MCF 10A (cell line): ENCODE data around the gene IL10RA. TPM values are rescaled to one million over a fixed set of nuclear protein-coding genes. Genes with fewer than 3 reads are reported as not detected.

Experiments used
- BruUV-seq: library from RNA; stranded (reverse); fragments of 400-500 nt; replicated peaks from 2 replicates; lab custom pipeline; 2021; lab: Mats Ljungman, UMichigan
- CTCF ChIA-PET: fragments of 300-600 bp; sonication (Branson Sonifier 250); formaldehyde crosslinking; extraction: SDS; loops from one replicate; lab custom pipeline; 2021; ENCODE audit warnings: antibody characterized with exemption, inconsistent platforms; lab: Yijun Ruan, JAX
- POLR2A ChIA-PET: fragments of 300-600, 350-650 bp; sonication (Branson Sonifier 250); formaldehyde crosslinking; extraction: SDS; loops from one replicate; lab custom pipeline; 2020; ENCODE audit warnings: antibody characterized with exemption, inconsistent platforms; lab: Yijun Ruan, JAX
- DNase-seq: peaks from one replicate; pipeline ENCODE4 v3.0.0-alpha.2; 2018; ENCODE audit not compliant: unreplicated experiment
- H3K27ac Mint-ChIP-seq: one replicate; pipeline ENCODE4 v1.8.0; 2022; ENCODE audit warnings: mild to moderate bottlenecking, low read depth, mixed read lengths; ENCODE audit not compliant: unreplicated experiment
- H3K27me3 Mint-ChIP-seq: one replicate; pipeline ENCODE4 v1.8.0; 2022; ENCODE audit warnings: mixed read lengths; ENCODE audit not compliant: insufficient read depth, unreplicated experiment
- H3K36me3 Mint-ChIP-seq: one replicate; pipeline ENCODE4 v1.8.0; 2022; ENCODE audit warnings: mild to moderate bottlenecking, moderate library complexity, mixed read lengths; ENCODE audit not compliant: insufficient read depth, unreplicated experiment
- H3K4me1 Mint-ChIP-seq: one replicate; pipeline ENCODE4 v1.8.0; 2022; ENCODE audit warnings: mixed read lengths; ENCODE audit not compliant: insufficient read depth, unreplicated experiment
- H3K4me3 Mint-ChIP-seq: one replicate; pipeline ENCODE4 v1.8.0; 2022; ENCODE audit warnings: mild to moderate bottlenecking, moderate library complexity, mixed read lengths; ENCODE audit not compliant: unreplicated experiment
- H3K9me3 Mint-ChIP-seq: one replicate; pipeline ENCODE4 v1.8.0; 2022; ENCODE audit warnings: mixed read lengths; ENCODE audit not compliant: unreplicated experiment
- CTCF ChIP-seq: fragments of 200-600 bp; IDR thresholded peaks from one replicate; pipeline ENCODE4 v1.8.0; 2022; ENCODE audit warnings: antibody characterized with exemption, mild to moderate bottlenecking; ENCODE audit not compliant: unreplicated experiment
- intact Hi-C: fragments of 100-400 bp; cut with micrococcal nuclease; formaldehyde crosslinking; loops from 2 replicates; pipeline ENCODE4 v1.14.1; 2022
- total RNA-seq: library from RNA; stranded (reverse); gene quantifications from 2 replicates; pipeline ENCODE4 v1.2.3, GENCODE V29; 2022

IL10RA gene
- total RNA-seq, 1 experiment from 2014 or later, result not detected

DNA sequence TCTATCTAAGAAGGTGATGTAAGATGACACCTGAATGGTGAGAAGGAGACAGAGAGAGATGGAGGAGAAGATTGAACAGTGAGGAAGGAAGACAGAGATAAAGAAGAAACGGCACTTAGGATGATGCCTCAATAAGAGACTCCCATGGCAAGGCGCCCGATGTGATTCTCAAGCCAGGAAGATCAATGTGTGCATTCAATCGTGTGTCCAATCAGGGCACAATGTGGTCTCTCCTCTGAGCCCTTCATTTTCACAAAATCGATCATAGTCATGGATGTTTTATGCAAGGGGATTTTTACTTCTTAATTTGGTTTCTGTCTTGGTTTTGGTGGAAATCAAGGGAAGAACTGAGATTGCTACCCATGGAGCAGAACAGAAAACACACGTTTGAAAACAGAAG is 37.1 kb upstream of the IL10RA start:
- intact Hi-C loops, result no loop called here
- no peak overlapping the region for H3K27ac Mint-ChIP-seq
- H3K36me3 Mint-ChIP-seq, result no peaks in the 10 kb centered on the region
- DNase-seq, result no peak
- no peak for TF ChIP-seq CTCF
- H3K9me3 Mint-ChIP-seq, result no peaks in the 10 kb centered on the region
- no peak overlapping the region for H3K4me3 Mint-ChIP-seq
- POLR2A ChIA-PET, result no interaction called here
- peaks cover 29% of the 10 kb centered on the region for H3K27me3 Mint-ChIP-seq
- CTCF ChIA-PET, result interaction anchor here (0.6 to 8.5 kb wide), 5 partner anchors 103 to 524 kb away, joined by 3 to 200 read pairs (median 5); no protein-coding TSS in a partner anchor
- no TSS peak for BruUV-seq
- H3K4me1 Mint-ChIP-seq, result no peaks in the 10 kb centered on the region

DNA sequence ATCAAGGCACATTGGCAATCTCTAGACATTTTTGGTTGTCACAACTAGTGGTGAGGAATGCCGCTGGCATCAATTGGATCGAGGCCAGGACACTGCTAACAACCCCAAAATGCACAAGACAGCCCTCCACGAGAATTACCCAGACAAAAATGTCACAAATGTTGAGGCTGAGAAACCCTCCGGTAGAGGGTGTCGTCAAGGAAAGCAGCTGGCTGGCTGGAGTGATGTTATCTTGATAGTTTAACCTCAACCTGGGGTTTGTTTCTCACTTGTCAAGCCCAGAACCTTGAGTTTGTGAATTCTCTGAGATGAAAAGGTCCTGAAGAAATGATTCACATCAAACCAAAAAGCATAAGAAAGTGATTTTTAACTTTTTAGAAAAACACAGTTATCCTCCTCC is 35.9 kb upstream of the IL10RA start:
- Mint-ChIP-seq H3K4me3 (no peak overlapping the region), H3K36me3 (no peaks in the 10 kb centered on the region), H3K27me3 (peaks cover 29% of the 10 kb centered on the region), H3K27ac (no peak overlapping the region), H3K9me3 (no peaks in the 10 kb centered on the region), H3K4me1 (no peaks in the 10 kb centered on the region)
- TF ChIP-seq CTCF, result no peak
- no TSS peak for BruUV-seq
- ChIA-PET POLR2A (interaction anchor here (0.7 kb wide), 1 partner anchor 535 kb away, joined by 3 read pairs; no protein-coding TSS in a partner anchor), CTCF (interaction anchor here (0.6 to 2.5 kb wide), 4 partner anchors 13 to 143 kb away, joined by 3 to 8 read pairs (median 4); no protein-coding TSS in a partner anchor)
- no peak for DNase-seq
- intact Hi-C loops, result no loop called here

- BruUV-seq, result no TSS peak
- ChIA-PET CTCF (interaction anchor here (0.6 to 2.5 kb wide), 6 partner anchors 101 to 561 kb away, joined by 3 to 10 read pairs (median 6); no protein-coding TSS in a partner anchor), POLR2A (no interaction called here)
These were observed 34.9 kb upstream of the IL10RA start for GRCh38 chr11:117950993-117951961.

More at GRCh38 chr11:117950993-117951961, 34.9 kb upstream of the IL10RA start:
- no peak for TF ChIP-seq CTCF
- no peaks in the 10 kb centered on the region for H3K9me3 Mint-ChIP-seq
- peaks cover 37% of the 10 kb centered on the region for H3K27me3 Mint-ChIP-seq
- no peaks in the 10 kb centered on the region for H3K4me1 Mint-ChIP-seq
- H3K36me3 Mint-ChIP-seq, result no peaks in the 10 kb centered on the region
- intact Hi-C loops, result no loop called here
- H3K27ac Mint-ChIP-seq, result no peak overlapping the region
- DNase-seq, result no peak
- no peak overlapping the region for H3K4me3 Mint-ChIP-seq
